Transverse colon (tissue), 3 donors: ENCODE measurements around the gene ZSCAN5A.
"Not testable (repeated sequence)": the region's sequence is repeated elsewhere in the genome, so short reads cannot be mapped to it uniquely, and the experiment has no call there.

ENCODE experiments used
- POLR2A ChIP-seq: fragments of 450-650 bp; IDR thresholded peaks from one replicate; pipeline ENCODE4 v1.6.1; 2016; ENCODE audit warnings: antibody characterized with exemption, mild to moderate bottlenecking, moderate library complexity
- TF ChIP-seq, protein P1 (sequence below), 5 experiments: fragments of 200-600 bp in 3 of 5; fragments of 450-650 bp in 2 of 5; sonication (generic) in 3 of 5; IDR thresholded peaks; 1 replicate in 2 of 5; 2 replicates in 3 of 5; pipeline ENCODE4 v1.5.1; 2016 to 2017; ENCODE audit warnings: antibody characterized with exemption in 5 of 5, inconsistent platforms in 3 of 5, mild to moderate bottlenecking in 2 of 5, moderate library complexity in 1 of 5

DNA sequence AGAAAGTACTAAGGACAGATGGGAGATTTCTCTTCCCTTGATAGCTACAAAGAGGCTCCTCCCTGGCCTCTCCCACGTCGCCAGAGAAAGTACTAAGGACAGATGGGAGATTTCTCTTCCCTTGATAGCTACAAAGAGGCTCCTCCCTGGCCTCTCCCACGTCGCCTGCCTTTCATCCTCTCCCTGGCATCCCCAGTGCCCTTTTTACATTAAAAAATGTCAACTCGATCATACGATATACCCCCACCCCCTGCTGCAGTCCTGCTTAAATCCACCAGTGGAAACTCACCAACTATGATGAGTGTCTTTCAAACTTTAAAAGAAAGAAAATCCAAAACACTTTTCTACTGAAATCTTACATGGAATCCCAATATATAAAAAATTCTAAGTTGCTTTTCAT is 7.6 kb downstream of the ZSCAN5A start:
- not testable (repeated sequence) for TF ChIP-seq POLR2A
- TF ChIP-seq, protein P1, sequence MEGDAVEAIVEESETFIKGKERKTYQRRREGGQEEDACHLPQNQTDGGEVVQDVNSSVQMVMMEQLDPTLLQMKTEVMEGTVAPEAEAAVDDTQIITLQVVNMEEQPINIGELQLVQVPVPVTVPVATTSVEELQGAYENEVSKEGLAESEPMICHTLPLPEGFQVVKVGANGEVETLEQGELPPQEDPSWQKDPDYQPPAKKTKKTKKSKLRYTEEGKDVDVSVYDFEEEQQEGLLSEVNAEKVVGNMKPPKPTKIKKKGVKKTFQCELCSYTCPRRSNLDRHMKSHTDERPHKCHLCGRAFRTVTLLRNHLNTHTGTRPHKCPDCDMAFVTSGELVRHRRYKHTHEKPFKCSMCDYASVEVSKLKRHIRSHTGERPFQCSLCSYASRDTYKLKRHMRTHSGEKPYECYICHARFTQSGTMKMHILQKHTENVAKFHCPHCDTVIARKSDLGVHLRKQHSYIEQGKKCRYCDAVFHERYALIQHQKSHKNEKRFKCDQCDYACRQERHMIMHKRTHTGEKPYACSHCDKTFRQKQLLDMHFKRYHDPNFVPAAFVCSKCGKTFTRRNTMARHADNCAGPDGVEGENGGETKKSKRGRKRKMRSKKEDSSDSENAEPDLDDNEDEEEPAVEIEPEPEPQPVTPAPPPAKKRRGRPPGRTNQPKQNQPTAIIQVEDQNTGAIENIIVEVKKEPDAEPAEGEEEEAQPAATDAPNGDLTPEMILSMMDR (IDR thresholded peaks at IDR 0.05) = not testable (repeated sequence)
